Hematopoietic multipotent progenitor cell treated with erythropoietin and hydrocortisone succinate and interleukin-3 and kit ligand, for 4 days (in vitro differentiated cells): Measurements from ENCODE around the gene THY1.

Source experiments
- DNase-seq: peaks from one replicate; pipeline ENCODE4 v3.0.0-alpha.2; 2015

Gene THY1

GRCh38 chr11:119380827-119381180, 42.2 kb downstream of the THY1 start:
- DNase-seq = no peak

DNA sequence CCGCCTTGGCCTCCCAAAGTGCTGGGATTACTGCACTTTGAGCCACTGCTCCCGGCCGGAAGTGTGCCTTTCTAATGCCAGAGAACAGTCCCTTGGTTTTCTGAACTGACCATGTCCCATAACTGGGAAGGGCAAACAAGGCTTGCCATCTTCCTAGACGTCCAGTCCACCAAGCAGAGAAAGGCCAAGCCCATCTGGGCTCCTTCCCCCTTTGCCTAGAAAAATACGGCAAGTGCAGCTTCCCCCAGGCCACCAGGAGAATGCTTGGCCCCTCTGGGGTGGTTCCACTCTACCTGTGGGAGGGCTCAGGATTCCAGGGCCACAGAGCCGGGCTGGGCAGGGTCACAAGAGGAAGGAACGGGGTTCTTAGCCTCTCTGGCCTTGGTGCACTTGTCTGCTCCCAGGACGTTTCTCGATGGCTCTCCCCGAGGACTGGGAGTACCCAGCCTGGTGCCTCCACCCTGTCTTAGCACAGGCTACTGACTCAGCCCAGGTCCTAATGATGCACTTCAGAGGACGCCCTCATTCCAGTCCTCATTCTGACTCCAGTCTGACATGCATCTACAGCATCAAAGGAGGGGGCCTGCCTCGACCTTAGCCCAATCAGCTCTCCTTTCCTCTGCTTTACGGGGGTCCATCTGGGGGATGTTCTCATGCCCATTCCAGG, 42.7 kb downstream of the THY1 start:
- DNase-seq = no peak

DNA sequence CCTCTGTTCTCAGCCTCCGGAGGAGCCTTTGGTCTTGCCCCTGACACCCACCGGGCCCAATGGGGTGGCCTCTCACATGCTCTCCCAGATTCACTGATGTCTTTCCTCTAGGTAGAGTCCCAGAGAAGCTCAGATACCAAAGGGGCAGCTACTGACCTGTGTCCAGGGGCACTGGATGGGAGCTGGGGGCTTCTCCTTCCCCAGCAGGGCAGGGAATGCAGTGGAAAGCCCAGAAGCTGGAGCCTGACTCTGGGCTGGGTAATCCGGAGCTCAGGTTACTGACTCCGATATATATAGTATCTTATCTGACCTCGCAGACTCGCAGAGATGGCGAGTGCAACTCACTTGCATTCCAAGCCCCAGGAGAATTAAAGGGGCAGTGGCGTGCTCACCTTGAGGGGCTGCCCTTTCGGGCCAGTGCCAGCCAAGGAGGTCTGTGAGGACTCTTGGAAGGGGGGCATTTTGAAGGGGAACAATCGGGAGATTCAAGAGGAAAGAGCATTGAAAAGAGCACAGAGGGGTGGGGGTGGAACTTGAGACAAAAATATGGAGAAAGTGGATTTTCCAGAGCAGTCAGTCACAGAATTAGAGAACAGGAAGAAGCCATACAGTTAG, 44.0 kb downstream of the THY1 start:
- DNase-seq = no peak

- no peak for DNase-seq
Measured at GRCh38 chr11:119377961-119378667, 44.9 kb downstream of the THY1 start.

GRCh38 chr11:119377112-119377901, 45.7 kb downstream of the THY1 start:
- DNase-seq = no peak

DNA sequence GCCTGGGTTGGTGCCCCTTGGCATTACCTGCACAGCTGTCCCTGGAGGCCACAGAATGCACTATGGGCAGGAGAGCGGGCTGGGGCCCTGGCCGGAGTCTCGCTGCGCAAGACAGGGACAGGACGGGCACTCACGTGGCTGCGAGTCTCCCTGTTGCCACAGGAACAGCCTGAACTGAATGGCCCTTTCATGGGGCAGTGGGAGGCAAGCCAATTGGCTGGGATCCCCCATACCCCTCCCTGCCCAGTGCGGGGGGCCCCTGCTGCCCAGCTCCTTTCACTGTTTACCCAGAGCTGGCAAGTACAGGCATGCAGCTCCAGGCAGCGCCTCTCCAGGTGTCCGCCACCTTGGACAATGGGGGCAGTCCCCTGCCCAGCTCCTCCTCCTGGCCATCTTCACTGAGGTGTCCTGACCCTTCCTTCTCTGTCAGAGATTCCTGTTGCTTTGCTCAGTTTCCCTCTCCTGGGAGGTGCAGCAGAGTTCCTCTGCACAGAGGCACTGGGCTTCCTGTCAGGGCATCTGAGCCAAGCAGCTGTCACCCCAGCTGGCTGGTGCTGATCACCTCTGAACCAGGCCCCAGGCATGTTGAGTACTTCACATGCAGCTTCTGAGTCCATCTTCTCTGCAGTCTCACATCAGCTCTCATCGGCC, 46.6 kb downstream of the THY1 start:
- DNase-seq = no peak

DNA sequence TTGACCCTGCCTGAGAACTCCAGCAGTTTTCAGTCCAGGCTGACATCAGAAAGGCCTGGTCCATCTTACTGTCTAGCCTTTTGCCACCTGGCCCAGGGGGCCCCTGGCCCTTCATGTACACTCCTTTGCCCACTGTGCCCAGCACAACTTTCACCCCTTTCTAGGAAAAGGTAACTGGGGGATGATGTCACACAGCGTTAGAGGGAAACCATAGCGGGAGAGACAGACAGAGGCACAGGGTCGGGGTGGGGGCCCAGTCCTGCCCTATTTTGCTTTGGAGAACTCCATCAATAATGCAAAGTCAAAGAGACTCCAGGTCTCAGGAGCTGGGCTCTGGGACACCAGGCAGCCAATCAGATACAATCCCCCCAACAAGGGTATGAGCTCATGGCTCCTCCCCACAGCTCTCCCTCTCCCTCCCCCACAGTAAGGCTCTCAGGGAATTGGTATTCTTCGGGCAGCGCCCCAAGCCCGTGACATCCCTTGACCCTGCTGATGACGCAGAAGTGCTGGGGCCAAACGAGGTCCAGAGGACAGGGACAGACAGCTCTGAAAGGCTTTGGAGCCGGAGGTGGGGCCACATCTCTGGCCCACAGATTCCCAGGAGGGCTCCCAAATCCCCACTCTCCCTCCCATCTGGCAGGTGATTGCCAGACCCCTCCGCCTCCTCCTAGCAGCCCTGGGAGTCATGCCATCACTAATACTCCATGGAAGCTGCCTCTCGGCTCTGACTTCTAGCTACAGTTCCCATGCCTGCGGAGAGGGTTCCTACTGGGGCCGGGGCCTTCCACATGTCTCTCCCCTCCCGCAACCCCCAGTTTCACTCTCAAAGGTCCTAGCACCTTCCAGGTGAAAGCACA, 47.4 kb downstream of the THY1 start:
- DNase-seq = no peak

DNA sequence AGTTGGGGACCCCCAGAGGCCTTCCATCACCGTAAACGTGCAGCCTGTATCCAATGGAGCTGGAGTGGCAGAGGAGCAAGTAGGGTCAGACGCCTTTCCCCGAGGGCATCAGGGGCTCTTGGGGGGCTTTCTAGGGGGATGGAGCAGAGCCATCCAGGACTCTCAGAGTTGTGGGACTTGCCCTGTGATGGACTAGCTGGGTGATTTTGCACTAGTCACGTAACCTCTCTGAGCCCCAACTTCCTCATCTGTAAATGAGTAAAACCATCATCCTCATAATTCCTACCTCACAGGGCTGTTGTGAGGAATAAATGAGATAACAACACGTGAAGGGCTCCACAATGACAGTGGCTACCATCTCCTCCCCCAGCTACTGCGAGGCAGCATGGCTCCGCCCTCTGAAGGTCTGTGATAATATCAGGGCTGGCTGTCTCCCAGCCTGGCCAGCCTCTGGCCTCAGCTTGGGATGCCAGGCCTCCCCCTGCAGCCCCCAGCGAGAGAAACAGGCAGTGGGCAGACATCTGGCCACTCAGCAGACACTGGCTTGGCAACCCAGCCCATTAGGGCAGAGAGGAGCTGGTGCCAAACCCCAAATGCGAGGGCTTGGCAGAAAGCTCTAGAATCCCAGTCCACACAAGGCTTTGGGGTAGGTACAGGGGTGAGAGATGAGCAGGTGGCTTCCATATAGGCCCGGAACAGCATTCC, 48.2 kb downstream of the THY1 start:
- peak; percentile 45 for DNase-seq

DNA sequence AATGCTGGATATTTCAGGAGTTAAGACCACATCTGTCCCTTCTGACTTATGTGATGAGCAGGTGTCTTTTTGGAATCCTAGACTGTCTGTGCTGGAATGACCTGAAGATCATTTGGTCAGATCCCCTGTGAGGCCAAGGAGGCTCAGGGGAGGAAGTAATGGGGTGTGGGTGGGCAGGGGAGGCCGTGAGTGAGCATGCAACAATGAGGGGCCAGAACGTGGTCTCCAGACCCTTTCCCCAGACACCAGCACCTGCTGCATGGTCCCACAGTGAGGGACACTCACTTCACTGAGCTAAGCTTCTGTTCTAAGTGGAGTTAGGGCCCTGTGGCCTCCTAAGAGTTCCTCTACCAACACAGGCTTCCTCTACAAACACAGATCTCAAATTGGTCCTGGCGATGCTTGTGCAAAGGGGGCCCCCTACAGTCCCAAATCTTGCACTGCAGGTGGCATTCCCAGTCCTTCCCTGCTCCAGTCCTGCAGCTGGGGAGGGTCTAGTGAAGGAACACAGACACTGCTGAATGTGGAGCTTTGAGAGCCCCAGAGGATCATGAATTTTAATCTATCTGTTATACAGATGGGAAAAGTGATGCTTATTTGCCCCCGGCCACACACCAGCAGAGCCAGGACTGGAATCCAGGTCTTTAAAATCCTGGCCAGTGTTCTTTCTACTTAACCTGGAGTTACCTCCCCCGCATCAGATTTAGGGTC, 48.9 kb downstream of the THY1 start:
- peak; percentile 63 for DNase-seq

- DNase-seq = no peak
Measured at GRCh38 chr11:119373059-119373920, 49.7 kb downstream of the THY1 start.

DNA sequence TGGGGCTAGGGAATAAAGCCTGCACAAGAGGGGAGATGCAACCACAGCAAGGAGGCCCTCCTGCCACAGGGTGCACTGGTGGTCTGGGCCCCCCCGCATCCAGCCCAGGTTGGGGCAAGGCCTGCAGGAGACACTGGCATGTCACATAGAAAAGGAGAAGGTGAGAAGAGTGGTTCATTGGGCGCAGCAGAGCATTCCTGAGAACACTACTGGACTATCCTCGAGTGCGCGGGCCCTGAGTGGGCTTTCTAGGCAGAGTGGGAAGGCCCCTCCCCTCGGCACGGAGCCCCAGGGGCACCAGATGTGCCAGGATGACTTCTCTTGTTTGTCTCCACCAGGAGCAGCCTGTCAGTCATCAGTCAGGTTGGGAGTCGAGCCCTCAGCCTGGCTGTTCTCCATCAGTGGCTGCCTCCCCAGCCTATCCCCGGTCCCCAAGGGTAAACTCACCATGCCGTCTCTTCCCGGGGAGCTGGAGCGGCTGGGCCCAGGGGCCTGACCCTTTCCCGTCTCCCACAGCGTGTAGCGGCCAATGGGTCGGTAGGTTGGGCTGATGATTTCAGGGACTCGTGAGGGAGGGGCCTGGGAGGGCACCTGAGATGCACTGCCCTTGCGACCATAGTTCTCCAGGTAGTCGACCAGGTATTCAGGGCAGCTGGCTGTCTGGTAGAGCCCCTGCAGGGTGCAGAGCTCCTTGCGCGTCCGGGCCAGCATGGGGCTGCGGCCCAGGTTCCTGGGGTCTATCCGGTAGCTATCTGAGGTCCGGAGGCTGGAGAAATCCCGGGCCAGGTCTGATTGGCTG, 50.5 kb downstream of the THY1 start:
- DNase-seq = no peak

- peak; percentile 48 for DNase-seq
Measured at GRCh38 chr11:119371778-119372182, 51.2 kb downstream of the THY1 start.

DNA sequence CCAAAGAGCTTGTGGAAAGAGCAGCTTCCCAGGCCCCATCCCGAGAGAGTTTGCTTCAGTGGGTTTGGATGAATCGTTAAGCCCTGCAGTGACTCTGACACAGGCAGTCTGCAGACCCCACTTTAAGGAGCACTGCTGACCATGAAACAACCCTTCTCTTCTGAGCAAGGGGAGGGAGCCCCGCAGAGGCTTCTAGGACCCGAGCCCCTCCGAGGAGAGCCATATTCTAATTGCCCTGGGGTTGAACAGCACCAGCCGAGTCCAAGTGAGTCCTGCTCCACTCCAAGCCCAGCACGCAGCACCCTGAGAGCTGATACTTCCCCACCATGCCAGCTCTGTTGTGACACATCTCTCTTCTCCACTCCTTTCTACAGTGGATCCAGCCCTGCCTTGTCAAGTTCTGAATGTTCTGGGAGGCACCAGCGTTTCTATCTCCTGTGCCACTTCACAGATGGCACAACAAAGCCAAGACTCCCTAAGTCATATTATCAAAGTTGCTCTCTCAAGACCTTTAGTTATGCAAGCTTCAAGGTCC, 51.8 kb downstream of the THY1 start:
- DNase-seq = no peak

- no peak for DNase-seq
Measured at GRCh38 chr11:119370486-119371046, 52.4 kb downstream of the THY1 start.

GRCh38 chr11:119369132-119369925, 53.6 kb downstream of the THY1 start:
- no peak for DNase-seq

DNA sequence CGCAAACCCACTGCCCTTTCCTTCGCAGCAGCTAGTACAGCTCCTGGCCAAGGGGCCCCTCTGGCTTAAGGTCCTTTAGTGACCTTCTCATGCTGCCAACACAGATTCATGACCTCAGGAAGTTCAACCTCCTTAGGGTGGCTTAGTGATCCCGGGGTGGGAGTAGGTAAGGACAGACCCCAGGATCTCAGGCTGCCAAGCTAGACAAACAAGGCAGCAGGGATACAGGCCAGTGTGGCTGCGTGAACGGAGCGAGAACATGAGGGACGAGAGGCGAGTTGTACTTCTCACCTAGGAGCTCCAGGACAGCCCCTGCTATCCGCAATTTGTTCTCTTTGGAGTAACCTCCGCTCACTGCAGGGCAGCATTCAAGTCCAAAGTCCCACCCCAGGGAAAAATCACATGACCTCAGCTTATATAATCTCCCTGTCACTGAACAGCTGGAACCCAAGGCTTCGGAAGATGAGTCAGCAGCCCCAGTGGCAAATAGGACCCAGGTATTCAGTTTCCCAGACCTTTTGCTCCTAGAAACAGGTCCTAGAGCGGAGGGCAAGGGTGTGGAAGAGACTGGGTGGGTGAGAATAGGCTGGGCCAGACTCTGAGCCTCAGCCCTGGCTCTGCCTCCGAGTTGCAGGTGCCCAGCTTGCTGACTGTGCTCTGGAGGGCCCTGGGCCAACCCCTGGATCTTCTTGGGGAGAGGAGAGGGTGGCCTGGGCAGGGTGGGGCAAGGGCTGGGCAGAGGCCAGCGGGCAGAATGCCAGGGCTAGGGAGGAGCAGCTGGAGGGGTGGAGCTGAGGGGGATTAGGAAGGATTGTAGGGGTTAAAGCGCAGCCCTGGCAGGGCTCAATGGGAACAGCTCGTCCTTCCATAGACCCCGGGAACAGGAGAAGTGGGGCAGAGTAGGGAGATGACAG, 54.6 kb downstream of the THY1 start:
- no peak for DNase-seq
